Endothelial cell of umbilical vein (primary cell): Measurements from ENCODE around the gene NRP2. TPM values are rescaled to one million over a fixed set of nuclear protein-coding genes. Genes with fewer than 3 reads are reported as not detected.

Experiments
- BruUV-seq: library from RNA; stranded (reverse); fragments of 400-500 nt; replicated peaks from 2 replicates; lab custom pipeline; 2021; lab: Mats Ljungman, UMichigan
- CTCF ChIA-PET: fragments of 300-600, 350-600 bp; sonication (Branson Sonifier 250); formaldehyde crosslinking; loops from one replicate; lab custom pipeline; 2021; ENCODE audit warnings: antibody characterized with exemption, inconsistent platforms; lab: Charles Lee
- POLR2A ChIA-PET: fragments of 300-600, 350-600 bp; sonication (Branson Sonifier 250); formaldehyde crosslinking; loops from one replicate; lab custom pipeline; 2021; ENCODE audit warnings: antibody characterized with exemption, inconsistent platforms; lab: Charles Lee
- DNase-seq: peaks from one replicate; pipeline ENCODE4 v3.0.0-alpha.2; 2011; ENCODE audit warnings: low read depth, low spot score
- FAIRE-seq: peaks from 2 replicates; lab custom pipeline; 2011; peaks lifted over from hg19 to GRCh38; lab: Jason Lieb, UNC
- H2AFZ ChIP-seq: 2 replicates; pipeline ENCODE4 v1.6.0; 2012; ENCODE audit warnings: low read depth, low read length, control low read depth, inconsistent platforms
- H3K27ac ChIP-seq: 2 replicates; pipeline ENCODE4 v1.5.1; 2011; ENCODE audit warnings: low read depth, mild to moderate bottlenecking, control low read depth, low read length, moderate library complexity; ENCODE audit not compliant: insufficient read depth
- H3K27me3 ChIP-seq, 2 experiments: 2 replicates each; pipeline versions ENCODE4 v1.6.0 to v1.6.1; 2011; ENCODE audit warnings: low read length in 2 of 2, mixed read lengths in 1 of 2; ENCODE audit not compliant: control insufficient read depth in 2 of 2, insufficient read depth in 2 of 2
- H3K36me3 ChIP-seq, 2 experiments: 2 replicates in 1 of 2; 3 replicates in 1 of 2; pipeline ENCODE4 v1.5.1; 2011; ENCODE audit warnings: low read length in 2 of 2, mild to moderate bottlenecking in 1 of 2, moderate library complexity in 1 of 2; ENCODE audit not compliant: control insufficient read depth in 2 of 2, insufficient read depth in 2 of 2; ENCODE audit errors: extremely low read depth in 1 of 2
- H3K4me1 ChIP-seq: 3 replicates; pipeline ENCODE4 v1.5.1; 2011; ENCODE audit warnings: mild to moderate bottlenecking, low read length; ENCODE audit not compliant: control insufficient read depth, insufficient read depth; ENCODE audit errors: extremely low read depth
- H3K4me2 ChIP-seq: 2 replicates; pipeline ENCODE4 v1.6.1; 2011; ENCODE audit warnings: low read length, control low read depth, mixed read lengths; ENCODE audit not compliant: insufficient read depth
- H3K4me3 ChIP-seq, 3 experiments: fragments of 200-600 bp in 1 of 3; sonication (generic), shearing (Covaris generic) in 1 of 3; replicated peaks in 1 of 3; 2 replicates each; pipeline ENCODE4 v1.5.1; 2011 to 2016; ENCODE audit warnings: control low read depth in 3 of 3, low read length in 3 of 3, mild to moderate bottlenecking in 2 of 3, inconsistent platforms in 1 of 3, low read depth in 1 of 3, moderate library complexity in 1 of 3; ENCODE audit not compliant: insufficient read depth in 1 of 3
- H3K79me2 ChIP-seq: 2 replicates; pipeline ENCODE4 v1.6.0; 2012; ENCODE audit warnings: low read length, inconsistent platforms; ENCODE audit not compliant: control insufficient read depth, insufficient read depth
- H3K9ac ChIP-seq: replicated peaks from 2 replicates; pipeline ENCODE3; 2011; ENCODE audit warnings: low read length, control low read depth; ENCODE audit not compliant: insufficient read depth; ENCODE audit errors: extremely low read depth
- H3K9me1 ChIP-seq: replicated peaks from 3 replicates; pipeline ENCODE4 v1.6.0; 2011; ENCODE audit warnings: mild to moderate bottlenecking, low read length; ENCODE audit not compliant: control insufficient read depth, insufficient read depth; ENCODE audit errors: extremely low read depth
- H3K9me3 ChIP-seq: replicated peaks from 2 replicates; pipeline ENCODE4 v1.5.1; 2012; ENCODE audit warnings: low read length, inconsistent platforms; ENCODE audit not compliant: control insufficient read depth, insufficient read depth
- H4K20me1 ChIP-seq: replicated peaks from 2 replicates; pipeline ENCODE3; 2011; ENCODE audit warnings: mild to moderate bottlenecking, low read length; ENCODE audit not compliant: control insufficient read depth, insufficient read depth; ENCODE audit errors: extremely low read depth
- CTCF ChIP-seq, 2 donors: IDR thresholded peaks; 1 replicate in 1 of 2; 2 replicates in 1 of 2; pipeline ENCODE4 v1.5.1; 2011; ENCODE audit warnings: low read length in 2 of 2, mild to moderate bottlenecking in 2 of 2, moderate library complexity in 2 of 2, control low read depth in 1 of 2, inconsistent platforms in 1 of 2, low read depth in 1 of 2; ENCODE audit not compliant: insufficient read depth in 1 of 2; ENCODE audit errors: extremely low read depth in 1 of 2
- EZH2 ChIP-seq: IDR thresholded peaks from 2 replicates; pipeline ENCODE4 v1.6.1; 2012; ENCODE audit warnings: borderline replicate concordance, low read depth, mild to moderate bottlenecking, moderate library complexity, low read length, inconsistent platforms; ENCODE audit not compliant: severe bottlenecking
- FOS ChIP-seq: IDR thresholded peaks from 2 replicates; pipeline ENCODE4 v1.6.1; 2011; ENCODE audit warnings: mild to moderate bottlenecking, low read length, moderate library complexity, borderline replicate concordance; ENCODE audit not compliant: insufficient read depth
- GATA2 ChIP-seq: IDR thresholded peaks from 2 replicates; pipeline ENCODE4 v1.7.0; 2011; ENCODE audit warnings: low read depth, mild to moderate bottlenecking, moderate library complexity, mixed read lengths, low read length; ENCODE audit not compliant: insufficient read length, insufficient read depth
- JUN ChIP-seq: IDR thresholded peaks from 2 replicates; pipeline ENCODE4 v1.6.1; 2011; ENCODE audit warnings: borderline replicate concordance, low read depth; ENCODE audit not compliant: insufficient read length, insufficient read depth
- MAX ChIP-seq: IDR thresholded peaks from 2 replicates; pipeline ENCODE4 v1.6.1; 2011; ENCODE audit not compliant: insufficient read depth, insufficient read length
- MYC ChIP-seq: IDR thresholded peaks from one replicate; pipeline ENCODE4 v1.6.1; 2011; ENCODE audit warnings: mild to moderate bottlenecking, low read depth, low read length
- POLR2A ChIP-seq: IDR thresholded peaks from 2 replicates; pipeline ENCODE4 v1.6.1; 2012; ENCODE audit warnings: low read depth, mild to moderate bottlenecking, control low read depth, low read length
- POLR2AphosphoS5 ChIP-seq: IDR thresholded peaks from 2 replicates; pipeline ENCODE4 v1.6.1; 2012; ENCODE audit warnings: low read depth, mild to moderate bottlenecking, control low read depth, low read length, moderate library complexity; ENCODE audit not compliant: insufficient read depth
- dilution Hi-C: fragments of 300-500 bp; cut with MboI; formaldehyde crosslinking; loops from one replicate; pipeline ENCODE4 v1.15.0; 2019; ENCODE audit warnings: low sequenced_read_pairs; ENCODE audit not compliant: extremely low pct_ligation_motif_present
- intact Hi-C: fragments of 100-400 bp; cut with micrococcal nuclease; formaldehyde crosslinking; loops from one replicate; pipeline ENCODE4 v1.10.0; 2022
- polyA plus RNA-seq, 4 experiments: library from polyadenylated mRNA; depleted of rRNA in 3 of 4; stranded (reverse) in 3 of 4; unstranded in 1 of 4; fragments of >200 nt; gene quantifications; 2 replicates each; pipeline versions ENCODE4 v1.2.1 to v1.2.3, GENCODE V29; 2011 to 2012; ENCODE audit warnings: missing spikeins in 1 of 4
- total RNA-seq: library from RNA; stranded (reverse); gene quantifications from 2 replicates; pipeline ENCODE4 v1.2.3, GENCODE V29; 2021

The NRP2 gene
- total and polyA plus RNA-seq, 2 donors (not counting 3 experiments of a cell fraction or from before 2014, with no cell fraction given) = 160 to 240 TPM

DNA sequence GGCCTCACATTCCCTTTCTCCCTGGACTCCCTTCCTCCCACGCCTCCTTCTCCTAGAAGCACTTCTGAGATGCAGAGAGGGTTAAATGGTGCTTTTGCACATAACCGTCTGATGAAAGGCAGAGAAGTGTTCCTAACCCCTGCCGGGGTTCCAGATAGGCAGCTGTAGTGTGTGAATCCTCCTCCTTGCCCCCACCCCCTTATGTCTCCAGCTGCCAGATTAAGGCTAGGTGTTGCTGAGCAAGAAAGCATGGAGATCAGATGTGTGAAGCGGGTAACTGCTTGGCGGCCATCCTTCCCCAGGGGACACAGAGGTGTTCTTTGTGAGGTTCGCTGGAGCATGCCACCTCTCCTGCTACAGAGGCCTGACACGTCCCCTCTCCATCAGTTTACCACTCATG lies 88.3 kb downstream of the NRP2 start:
- Histone ChIP-seq H3K27me3 (no peaks in the 10 kb centered on the region), H3K9me3 (no peaks in the 10 kb centered on the region), H3K4me1 (peaks cover 24% of the 10 kb centered on the region), H3K9me1 (no peaks in the 10 kb centered on the region), H3K9ac (no peak overlapping the region), H3K36me3 (peaks cover 2 to 36% of the 10 kb centered on the region in 2 experiments), H2AFZ (no peak overlapping the region), H3K27ac (no peak overlapping the region), H4K20me1 (no peaks in the 10 kb centered on the region), H3K4me2 (no peak overlapping the region), H3K79me2 (no peaks in the 10 kb centered on the region), H3K4me3 (no peak overlapping the region)
- POLR2A ChIA-PET = no interaction called here
- BruUV-seq = no TSS peak
- dilution Hi-C loops (no loop called here), intact Hi-C loops (no loop called here)
- TF ChIP-seq EZH2 = no peak
- no peak for TF ChIP-seq GATA2
- no peak for TF ChIP-seq POLR2A
- no peak for TF ChIP-seq FOS
- no peak for TF ChIP-seq CTCF (IDR thresholded peaks at IDR 0.05; ENCODE audit: extremely low read depth in 1 of 2, insufficient read depth in 1 of 2, low read depth in 1 of 2, low read length in 2 of 2)
- TF ChIP-seq MAX = no peak
- no peak for TF ChIP-seq MYC
- TF ChIP-seq JUN = no peak
- no peak for TF ChIP-seq POLR2AphosphoS5
- FAIRE-seq (no peak), DNase-seq (no peak)
- CTCF ChIA-PET = interaction anchor here (1.2 kb wide), 1 partner anchor 42 kb away, joined by 4 read pairs; no protein-coding TSS in a partner anchor
